Right cardiac atrium (tissue), 5 donors: ENCODE measurements around the gene OSR1. TPM values are rescaled to one million over a fixed set of nuclear protein-coding genes. Genes with fewer than 3 reads are reported as not detected.
"Not testable (repeated sequence)": the region's sequence is repeated elsewhere in the genome, so short reads cannot be mapped to it uniquely, and the experiment has no call there.

Experiments
- ATAC-seq, 2 donors: fragments of 200-7000 bp; cut with Tn5 transposase; one replicate each; pipeline versions ENCODE4 v1.8.0 to v1.9.1; 2020; ENCODE audit warnings: moderate library complexity in 2 of 2, mild to moderate bottlenecking in 1 of 2
- DNase-seq, 3 donors: peaks; one replicate each; pipeline ENCODE4 v3.0.0-alpha.2; 2020
- H3K27ac ChIP-seq: one replicate; pipeline ENCODE4 v1.5.1; 2013; ENCODE audit warnings: mild to moderate bottlenecking, low read length, control low read depth, moderate library complexity
- H3K27me3 ChIP-seq: one replicate; pipeline ENCODE4 v1.6.1; 2013; ENCODE audit not compliant: control insufficient read depth, insufficient read depth
- H3K4me1 ChIP-seq: one replicate; pipeline ENCODE4 v1.6.1; 2013; ENCODE audit warnings: low read length; ENCODE audit not compliant: control insufficient read depth, insufficient read depth
- H3K4me3 ChIP-seq: one replicate; pipeline ENCODE4 v1.5.1; 2013; ENCODE audit warnings: low read length, control low read depth
- H3K9me3 ChIP-seq: one replicate; pipeline ENCODE4 v1.6.1; 2013; ENCODE audit warnings: low read length; ENCODE audit not compliant: control insufficient read depth
- WGBS: extraction: QIAGEN DNeasy Blood & Tissue Kit; methylation state at CpG from one replicate; pipeline ENCODE4 v1.1.7; 2013; 5-methylcytosine and 5-hydroxymethylcytosine counted together
- intact Hi-C, 4 donors: fragments of 100-400 bp; cut with DNase I; formaldehyde crosslinking; loops; one replicate each; pipeline versions ENCODE4 v1.11.0 to v1.14.0; 2022 to 2023
- microRNA-seq, 2 donors: library from miRNA; unstranded; fragments of <30 nt; microRNA quantifications; one replicate each; pipeline ENCODE4 v1.2.0, GENCODE V29; 2020 to 2021
- polyA plus RNA-seq: library from polyadenylated mRNA; stranded (reverse); fragments of 200-250 nt; gene quantifications from one replicate; pipeline ENCODE4 v1.2.3, GENCODE V29; 2013
- total RNA-seq, 4 donors: library from RNA; stranded (reverse); fragmentation: NEBNext Ultra II Directional; extraction: Animal tissue kit (Norgen Biotek cat#: 25700); gene quantifications; one replicate each; pipeline ENCODE4 v1.2.1, GENCODE V29; 2021
- donor health status: healthy with polysubstance abuse.
- donor health status: DM: no; HTN: yes; CAD: no.
- donor health status: DM: no; HTN: no; CAD: no.
- donor health status: DM: no; HTN: yes; CAD: no; lungs with severe emphysema.
- donor health status: DM: yes; HTN: yes; CAD: no.

Gene OSR1
- total and polyA plus RNA-seq, 5 donors = 5.7 to 26.5 (median 8.8) TPM

GRCh38 chr2:19306065-19306464, 52.4 kb downstream of the OSR1 start:
- H3K4me3 ChIP-seq, H3K4me1 ChIP-seq, ATAC-seq, H3K9me3 ChIP-seq, H3K27ac ChIP-seq, intact Hi-C loops, H3K27me3 ChIP-seq, DNase-seq: not testable (repeated sequence)
- WGBS = 83% methylated on average over 17 of the region's 18 CpGs

DNA sequence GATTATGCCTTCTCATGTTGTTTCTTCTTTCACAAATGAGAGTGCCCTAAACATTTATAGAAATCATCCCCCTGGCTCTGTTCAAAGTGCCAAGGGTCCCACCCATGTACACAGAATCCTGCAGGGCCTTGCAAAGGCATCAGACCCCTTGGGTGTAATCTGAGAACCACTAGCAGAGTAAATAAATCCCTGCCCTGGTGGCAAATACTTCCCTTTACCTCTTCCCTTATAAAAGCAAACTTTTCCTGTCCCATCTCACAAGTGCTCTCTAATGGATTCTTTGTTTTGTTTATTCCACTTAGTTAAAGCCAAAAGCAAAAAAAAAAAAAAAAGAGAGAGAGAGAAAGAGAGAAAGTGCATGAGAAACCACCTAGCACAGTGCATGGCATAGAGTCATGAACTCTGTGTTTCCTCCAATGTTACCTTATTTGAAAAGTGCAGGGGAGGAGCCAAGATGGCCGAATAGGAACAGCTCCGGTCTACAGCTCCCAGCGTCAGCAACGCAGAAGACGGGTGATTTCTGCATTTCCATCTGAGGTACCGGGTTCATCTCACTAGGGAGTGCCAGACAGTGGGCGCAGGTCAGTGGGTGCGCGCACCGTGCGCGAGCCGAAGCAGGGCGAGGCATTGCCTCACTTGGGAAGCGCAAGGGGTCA, 52.9 kb downstream of the OSR1 start:
- H3K9me3 ChIP-seq, H3K4me1 ChIP-seq, H3K27me3 ChIP-seq, DNase-seq, H3K4me3 ChIP-seq, ATAC-seq, intact Hi-C loops, H3K27ac ChIP-seq: not testable (repeated sequence)
- 89% methylated on average over 7 of the region's 15 CpGs for WGBS

DNA sequence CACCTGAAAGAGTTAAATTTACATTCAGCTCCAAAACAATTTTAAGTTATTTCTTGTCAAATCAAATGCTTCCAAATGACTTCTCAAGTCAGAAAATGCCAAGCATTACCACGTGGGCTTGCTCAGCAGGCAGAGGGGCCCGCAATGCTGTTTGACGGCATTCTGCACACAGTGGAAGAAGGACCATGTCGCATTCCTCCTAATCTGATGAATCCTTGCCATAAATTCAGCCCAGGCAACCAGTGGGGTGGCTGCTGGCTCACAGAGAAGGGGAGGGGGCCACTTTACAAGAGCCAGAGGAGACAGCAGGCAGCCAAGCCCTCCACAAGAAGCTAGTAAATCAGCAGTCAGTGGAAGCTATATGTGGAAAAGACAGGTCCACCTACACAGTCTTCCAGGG, 56.7 kb downstream of the OSR1 start:
- 89% methylated on average over 4 of the region's 4 CpGs for WGBS
- H3K4me3 ChIP-seq = no peak overlapping the region

More for the DNA sequence above, 56.7 kb downstream of the OSR1 start:
- intact Hi-C loops = no loop called here
- no peaks in the 10 kb centered on the region for H3K9me3 ChIP-seq
- DNase-seq = no peak
- no peaks in the 10 kb centered on the region for H3K27me3 ChIP-seq
- peaks cover 2% of the 10 kb centered on the region for H3K4me1 ChIP-seq
- no peak overlapping the region for H3K27ac ChIP-seq
- ATAC-seq = no peak

Small RNAs within 50 kb of the gene (microRNA-seq; reads per million reads assigned to microRNA genes)
- 1.6 to 2.5 reads per million in 2 donors for gene MIR4757
